ENCODE measurements around the gene LGI1. TPM values are rescaled to one million over a fixed set of nuclear protein-coding genes. Genes with fewer than 3 reads are reported as not detected.

Gene LGI1
- total RNA-seq, 1 experiment from 2014 or later, result not detected

GRCh38 chr10:93777092-93777491 lies 19.4 kb downstream of the LGI1 start:
- POLR2A ChIA-PET, result no interaction called here
- CTCF ChIA-PET, result interaction anchor here (1.4 to 2.2 kb wide), 2 partner anchors 32 to 39 kb away, joined by 3 to 8 read pairs; no protein-coding TSS in a partner anchor
- Mint-ChIP-seq H3K27me3 (ENCODE audit: low read depth) (no peaks in the 10 kb centered on the region; the same call in 1 of the 2 replicates), H3K4me3 (no peak overlapping the region), H3K27ac (no peak overlapping the region), H3K36me3 (no peaks in the 10 kb centered on the region), H3K9me3 (no peaks in the 10 kb centered on the region; the same call in 1 of the 2 replicates), H3K4me1 (peaks cover 13% of the 10 kb centered on the region)
- TF ChIP-seq GTF2I (CRISPR knock-in tag; conservative IDR thresholded peaks at IDR 0.05) (no peak), E2F1 (CRISPR knock-in tag; IDR thresholded peaks at IDR 0.05) (no peak), NFE2L1 (CRISPR knock-in tag; IDR thresholded peaks at IDR 0.05) (no peak), ETV6 (CRISPR knock-in tag; IDR thresholded peaks at IDR 0.05) (no peak), ZNF532 (CRISPR knock-in tag; IDR thresholded peaks at IDR 0.05; ENCODE audit: borderline replicate concordance) (no peak), SP1 (CRISPR knock-in tag; conservative IDR thresholded peaks at IDR 0.05) (no peak), RELA (CRISPR knock-in tag; IDR thresholded peaks at IDR 0.05; ENCODE audit: borderline replicate concordance) (no peak), ATF3 (CRISPR knock-in tag; conservative IDR thresholded peaks at IDR 0.05) (no peak), ZNF281 (CRISPR knock-in tag; IDR thresholded peaks at IDR 0.05) (no peak), MLX (CRISPR knock-in tag; IDR thresholded peaks at IDR 0.05) (no peak), IRF2 (CRISPR knock-in tag; IDR thresholded peaks at IDR 0.05; ENCODE audit: borderline replicate concordance, low read depth) (no peak), ZNF671 (CRISPR knock-in tag; IDR thresholded peaks at IDR 0.05) (no peak), NR2C2 (CRISPR knock-in tag; IDR thresholded peaks at IDR 0.05) (no peak)
- DNase-seq (ENCODE audit: low spot score) (no peak), ATAC-seq (no peak)

GRCh38 chr10:93784059-93784458 lies 26.3 kb downstream of the LGI1 start:
- CTCF ChIA-PET, result interaction anchor here (1.1 kb wide), 1 partner anchor 38 kb away, joined by 4 read pairs; no protein-coding TSS in a partner anchor
- no peak for TF ChIP-seq HMGXB4 (CRISPR knock-in tag; IDR thresholded peaks at IDR 0.05)
- no peak for TF ChIP-seq NFATC4 (CRISPR knock-in tag; IDR thresholded peaks at IDR 0.05)
- no peak for TF ChIP-seq RORB (CRISPR knock-in tag; IDR thresholded peaks at IDR 0.05)
- no peak for TF ChIP-seq E2F4 (CRISPR knock-in tag; IDR thresholded peaks at IDR 0.05; ENCODE audit: borderline replicate concordance, low read depth)
- TF ChIP-seq SMAD4 (CRISPR knock-in tag; IDR thresholded peaks at IDR 0.05), result no peak
- TF ChIP-seq ARID4B (CRISPR knock-in tag; IDR thresholded peaks at IDR 0.05; ENCODE audit: borderline replicate concordance), result no peak

More at GRCh38 chr10:93784059-93784458, 26.3 kb downstream of the LGI1 start:
- DNase-seq (ENCODE audit: low spot score), result no peak
- no peaks in the 10 kb centered on the region for H3K9me3 Mint-ChIP-seq
- ATAC-seq, result peak; percentile 67
- POLR2A ChIA-PET, result no interaction called here
- H3K36me3 Mint-ChIP-seq, result no peaks in the 10 kb centered on the region
- H3K27ac Mint-ChIP-seq, result no peak overlapping the region
- no peaks in the 10 kb centered on the region for H3K27me3 Mint-ChIP-seq (ENCODE audit: low read depth)
- peaks cover 7% of the 10 kb centered on the region for H3K4me1 Mint-ChIP-seq
- H3K4me3 Mint-ChIP-seq, result no peak overlapping the region
